Endothelial cell of umbilical vein (primary cell): ENCODE data around the gene CUBN.

Source experiments
- JUN ChIP-seq: IDR thresholded peaks from 2 replicates; pipeline ENCODE4 v1.6.1; 2011; ENCODE audit warnings: borderline replicate concordance, low read depth; ENCODE audit not compliant: insufficient read length, insufficient read depth
- TF ChIP-seq, protein P1 (sequence below), 2 donors: IDR thresholded peaks; 1 replicate in 1 of 2; 2 replicates in 1 of 2; pipeline ENCODE4 v1.5.1; 2011; ENCODE audit warnings: low read length in 2 of 2, mild to moderate bottlenecking in 2 of 2, moderate library complexity in 2 of 2, control low read depth in 1 of 2, inconsistent platforms in 1 of 2, low read depth in 1 of 2; ENCODE audit not compliant: insufficient read depth in 1 of 2; ENCODE audit errors: extremely low read depth in 1 of 2

DNA sequence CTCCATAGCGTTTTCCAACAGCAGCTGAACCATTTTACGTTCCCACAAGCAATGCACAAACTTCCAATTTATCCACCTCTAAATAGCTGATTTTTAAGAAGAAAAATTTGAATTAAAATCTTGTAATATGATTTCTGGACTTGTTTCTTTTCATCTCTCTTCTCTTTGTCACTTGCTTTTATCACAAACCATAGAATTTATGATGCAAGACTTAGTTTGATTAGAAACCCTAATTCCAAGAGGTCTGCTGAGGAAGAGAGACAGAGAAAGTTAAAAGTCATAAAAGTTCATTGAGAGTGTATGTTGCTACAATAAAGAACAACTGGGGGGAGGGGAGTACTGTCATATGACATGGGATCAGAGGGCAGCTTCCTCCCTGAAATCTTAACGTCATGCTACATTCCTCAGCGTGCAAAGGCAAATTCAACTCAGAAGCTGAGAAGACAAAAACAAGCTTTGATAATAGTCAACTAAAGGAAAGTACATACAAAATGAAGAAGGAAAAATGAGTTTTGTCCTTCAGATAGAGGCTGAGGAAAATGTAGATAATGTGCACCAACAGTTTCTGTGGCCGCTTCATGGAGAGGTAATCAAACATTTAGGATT, 18.4 kb upstream of the CUBN start:
- TF ChIP-seq JUN = no peak
- TF ChIP-seq, protein P1, sequence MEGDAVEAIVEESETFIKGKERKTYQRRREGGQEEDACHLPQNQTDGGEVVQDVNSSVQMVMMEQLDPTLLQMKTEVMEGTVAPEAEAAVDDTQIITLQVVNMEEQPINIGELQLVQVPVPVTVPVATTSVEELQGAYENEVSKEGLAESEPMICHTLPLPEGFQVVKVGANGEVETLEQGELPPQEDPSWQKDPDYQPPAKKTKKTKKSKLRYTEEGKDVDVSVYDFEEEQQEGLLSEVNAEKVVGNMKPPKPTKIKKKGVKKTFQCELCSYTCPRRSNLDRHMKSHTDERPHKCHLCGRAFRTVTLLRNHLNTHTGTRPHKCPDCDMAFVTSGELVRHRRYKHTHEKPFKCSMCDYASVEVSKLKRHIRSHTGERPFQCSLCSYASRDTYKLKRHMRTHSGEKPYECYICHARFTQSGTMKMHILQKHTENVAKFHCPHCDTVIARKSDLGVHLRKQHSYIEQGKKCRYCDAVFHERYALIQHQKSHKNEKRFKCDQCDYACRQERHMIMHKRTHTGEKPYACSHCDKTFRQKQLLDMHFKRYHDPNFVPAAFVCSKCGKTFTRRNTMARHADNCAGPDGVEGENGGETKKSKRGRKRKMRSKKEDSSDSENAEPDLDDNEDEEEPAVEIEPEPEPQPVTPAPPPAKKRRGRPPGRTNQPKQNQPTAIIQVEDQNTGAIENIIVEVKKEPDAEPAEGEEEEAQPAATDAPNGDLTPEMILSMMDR (IDR thresholded peaks at IDR 0.05; ENCODE audit: extremely low read depth in 1 of 2, insufficient read depth in 1 of 2, low read depth in 1 of 2, low read length in 2 of 2) = no peak
